Upper lobe of left lung (tissue), 6 donors: Measurements from ENCODE around the gene PDE8A. TPM values are rescaled to one million over a fixed set of nuclear protein-coding genes. Genes with fewer than 3 reads are reported as not detected.

Source experiments
- ATAC-seq, 2 donors: fragments of 200-7000 bp; cut with Tn5 transposase; one replicate each; pipeline ENCODE4 v1.9.1; 2022; ENCODE audit warnings: mild to moderate bottlenecking in 2 of 2, moderate library complexity in 2 of 2; ENCODE audit not compliant: low FRiP score in 2 of 2
- DNase-seq, 2 donors: peaks; one replicate each; pipeline ENCODE4 v3.0.0-alpha.2; 2019 to 2020
- H3K27ac ChIP-seq, 4 donors: fragments of 200-600 bp; sonication (generic); one replicate each; pipeline ENCODE4 v1.5.1; 2016 to 2019
- H3K27me3 ChIP-seq, 4 donors: fragments of 200-600 bp; sonication (generic); one replicate each; pipeline ENCODE4 v1.5.1; 2017 to 2019
- H3K36me3 ChIP-seq, 4 donors: fragments of 200-600 bp; sonication (generic); one replicate each; pipeline ENCODE4 v1.5.1; 2016 to 2019
- H3K4me1 ChIP-seq, 4 donors: fragments of 200-600 bp; sonication (generic); one replicate each; pipeline ENCODE4 v1.5.1; 2018 to 2019
- H3K4me3 ChIP-seq, 4 donors: fragments of 200-600 bp; sonication (generic); one replicate each; pipeline ENCODE4 v1.5.1; 2017 to 2019; ENCODE audit warnings: mild to moderate bottlenecking in 2 of 4, moderate library complexity in 1 of 4
- H3K9me3 ChIP-seq, 4 donors: fragments of 200-600 bp; sonication (generic); one replicate each; pipeline ENCODE4 v1.5.1; 2018 to 2019
- EP300 ChIP-seq, 4 donors: sonication (generic); formaldehyde crosslinking; IDR thresholded peaks; one replicate each; pipeline ENCODE4 v1.5.1; 2017; ENCODE audit warnings: antibody characterized with exemption in 4 of 4, control low read depth in 2 of 4
- POLR2A ChIP-seq, 4 donors: fragments of 450-650 bp; IDR thresholded peaks; one replicate each; pipeline ENCODE4 v1.5.1; 2016 to 2017; ENCODE audit warnings: antibody characterized with exemption in 4 of 4, mild to moderate bottlenecking in 2 of 4
- POLR2AphosphoS5 ChIP-seq, 2 donors: sonication (generic); formaldehyde crosslinking; IDR thresholded peaks; one replicate each; pipeline ENCODE4 v1.5.1; 2017; ENCODE audit warnings: antibody characterized with exemption in 2 of 2
- WGBS, 2 donors: methylation state at CpG; one replicate each; pipeline ENCODE4 v1.1.5; 2017 to 2018; 5-methylcytosine and 5-hydroxymethylcytosine counted together
- total RNA-seq, 6 donors: library from RNA; depleted of rRNA in 4 of 6; stranded (reverse); fragments of >200 nt in 4 of 6; gene quantifications; one replicate each; pipeline versions ENCODE4 v1.1.0 to v1.2.1, GENCODE V29; 2016 to 2021
- TF ChIP-seq, protein P1 (sequence below), 6 experiments: fragments of 450-650 bp in 4 of 6; fragments of 200-600 bp in 2 of 6; sonication (generic) in 2 of 6; IDR thresholded peaks; one replicate each; pipeline ENCODE4 v1.5.1; 2016 to 2019; ENCODE audit warnings: antibody characterized with exemption in 6 of 6
- donor health status: DM: no; HTN: no; CAD: no; lungs with moderate emphysema.
- donor health status: DM: no; HTN: yes; CAD: no; lungs with severe emphysema.

The PDE8A gene
- total RNA-seq, 6 donors from 2014 or later, result 36.5 to 66.0 (median 48.4) TPM

DNA sequence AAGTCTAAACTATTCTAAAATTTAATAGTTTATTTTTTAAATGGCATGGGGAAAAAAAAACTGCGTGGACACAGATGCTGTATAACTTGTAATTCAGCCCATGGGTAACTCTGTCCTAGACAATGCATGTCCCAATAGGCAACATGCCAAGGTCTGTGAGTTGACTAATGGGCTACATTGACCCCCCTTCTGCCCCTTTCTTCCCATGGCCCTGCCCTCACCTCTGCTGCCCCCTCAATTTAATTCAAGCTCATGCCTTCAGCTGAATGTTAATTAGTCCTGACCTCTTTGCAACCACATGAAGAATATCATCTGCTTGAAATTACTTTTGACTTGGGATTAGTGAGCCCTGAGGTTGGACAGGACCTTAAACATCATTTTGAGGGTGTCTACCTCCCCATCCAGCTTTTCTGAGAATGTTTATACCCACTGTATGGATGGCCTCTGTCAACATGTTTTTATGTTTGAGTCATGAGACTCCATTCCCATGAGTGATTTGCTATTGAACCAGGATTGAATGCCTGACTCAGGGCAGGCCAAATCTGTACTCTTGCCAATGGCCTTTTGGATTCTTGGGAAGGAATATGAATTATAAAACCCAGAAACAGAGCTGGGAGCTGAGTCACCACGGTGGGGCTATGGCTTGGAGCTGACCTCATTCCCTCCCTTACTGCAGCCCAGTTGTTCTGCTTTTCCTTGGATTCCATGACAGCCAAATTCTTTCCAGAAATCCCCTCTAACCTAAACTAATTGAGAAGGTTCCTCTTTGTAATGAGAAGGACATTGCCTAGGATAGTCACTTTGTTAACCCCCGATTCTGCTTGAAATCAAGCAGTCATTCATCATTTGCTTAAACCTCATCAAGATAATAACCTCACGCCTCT lies 33.5 kb upstream of the PDE8A start:
- TF ChIP-seq POLR2AphosphoS5 (IDR thresholded peaks at IDR 0.05) (no peak), EP300 (IDR thresholded peaks at IDR 0.05) (no peak), POLR2A (IDR thresholded peaks at IDR 0.05) (no peak)
- TF ChIP-seq, protein P1, sequence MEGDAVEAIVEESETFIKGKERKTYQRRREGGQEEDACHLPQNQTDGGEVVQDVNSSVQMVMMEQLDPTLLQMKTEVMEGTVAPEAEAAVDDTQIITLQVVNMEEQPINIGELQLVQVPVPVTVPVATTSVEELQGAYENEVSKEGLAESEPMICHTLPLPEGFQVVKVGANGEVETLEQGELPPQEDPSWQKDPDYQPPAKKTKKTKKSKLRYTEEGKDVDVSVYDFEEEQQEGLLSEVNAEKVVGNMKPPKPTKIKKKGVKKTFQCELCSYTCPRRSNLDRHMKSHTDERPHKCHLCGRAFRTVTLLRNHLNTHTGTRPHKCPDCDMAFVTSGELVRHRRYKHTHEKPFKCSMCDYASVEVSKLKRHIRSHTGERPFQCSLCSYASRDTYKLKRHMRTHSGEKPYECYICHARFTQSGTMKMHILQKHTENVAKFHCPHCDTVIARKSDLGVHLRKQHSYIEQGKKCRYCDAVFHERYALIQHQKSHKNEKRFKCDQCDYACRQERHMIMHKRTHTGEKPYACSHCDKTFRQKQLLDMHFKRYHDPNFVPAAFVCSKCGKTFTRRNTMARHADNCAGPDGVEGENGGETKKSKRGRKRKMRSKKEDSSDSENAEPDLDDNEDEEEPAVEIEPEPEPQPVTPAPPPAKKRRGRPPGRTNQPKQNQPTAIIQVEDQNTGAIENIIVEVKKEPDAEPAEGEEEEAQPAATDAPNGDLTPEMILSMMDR (IDR thresholded peaks at IDR 0.05), result no peak
- DNase-seq (no peak), ATAC-seq (peak in 1 of 2 donors; percentile 90)
- H3K27me3 ChIP-seq, result no peaks in the 10 kb centered on the region
- H3K27ac ChIP-seq, result no peak overlapping the region
- H3K9me3 ChIP-seq, result no peaks in the 10 kb centered on the region
- peaks cover 0 to 4% (median 0%) of the 10 kb centered on the region in 4 donors for H3K4me1 ChIP-seq
- H3K36me3 ChIP-seq, result no peaks in the 10 kb centered on the region
- no peak overlapping the region for H3K4me3 ChIP-seq
- 77 to 78% methylated on average over 4 of the region's 4 CpGs for WGBS, 2 donors

DNA sequence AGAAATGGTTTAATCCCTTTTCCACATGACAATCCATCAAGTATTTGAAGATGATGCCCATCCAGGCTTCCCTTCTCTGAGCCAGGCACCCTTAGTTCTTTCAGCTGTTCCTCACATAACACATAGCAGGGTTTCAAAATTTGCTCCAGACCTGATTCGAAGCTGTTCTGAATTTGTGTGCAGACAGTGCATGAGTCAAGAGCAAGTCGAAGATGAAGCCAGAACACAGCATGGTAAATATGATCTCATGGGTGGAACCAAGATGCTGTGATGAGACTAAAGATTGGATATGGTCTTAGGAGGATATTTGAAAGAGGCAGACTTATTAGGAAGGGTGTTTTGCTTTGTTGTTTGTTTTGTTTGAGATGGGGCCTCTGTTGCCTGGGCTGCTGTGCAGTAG lies 32.6 kb upstream of the PDE8A start:
- Histone ChIP-seq H3K9me3 (no peaks in the 10 kb centered on the region), H3K4me1 (peaks cover 0 to 4% (median 0%) of the 10 kb centered on the region in 4 donors), H3K36me3 (no peaks in the 10 kb centered on the region), H3K4me3 (no peak overlapping the region), H3K27me3 (no peaks in the 10 kb centered on the region), H3K27ac (no peak overlapping the region)
- peak in 1 of 2 donors; percentile 80 for ATAC-seq
- TF ChIP-seq POLR2A (IDR thresholded peaks at IDR 0.05) (no peak), EP300 (IDR thresholded peaks at IDR 0.05) (no peak), POLR2AphosphoS5 (IDR thresholded peaks at IDR 0.05) (no peak)
- TF ChIP-seq, protein P1 (IDR thresholded peaks at IDR 0.05), result no peak
- 82 to 94% methylated on average over 2 of the region's 2 CpGs for WGBS, 2 donors
- DNase-seq, result no peak

DNA sequence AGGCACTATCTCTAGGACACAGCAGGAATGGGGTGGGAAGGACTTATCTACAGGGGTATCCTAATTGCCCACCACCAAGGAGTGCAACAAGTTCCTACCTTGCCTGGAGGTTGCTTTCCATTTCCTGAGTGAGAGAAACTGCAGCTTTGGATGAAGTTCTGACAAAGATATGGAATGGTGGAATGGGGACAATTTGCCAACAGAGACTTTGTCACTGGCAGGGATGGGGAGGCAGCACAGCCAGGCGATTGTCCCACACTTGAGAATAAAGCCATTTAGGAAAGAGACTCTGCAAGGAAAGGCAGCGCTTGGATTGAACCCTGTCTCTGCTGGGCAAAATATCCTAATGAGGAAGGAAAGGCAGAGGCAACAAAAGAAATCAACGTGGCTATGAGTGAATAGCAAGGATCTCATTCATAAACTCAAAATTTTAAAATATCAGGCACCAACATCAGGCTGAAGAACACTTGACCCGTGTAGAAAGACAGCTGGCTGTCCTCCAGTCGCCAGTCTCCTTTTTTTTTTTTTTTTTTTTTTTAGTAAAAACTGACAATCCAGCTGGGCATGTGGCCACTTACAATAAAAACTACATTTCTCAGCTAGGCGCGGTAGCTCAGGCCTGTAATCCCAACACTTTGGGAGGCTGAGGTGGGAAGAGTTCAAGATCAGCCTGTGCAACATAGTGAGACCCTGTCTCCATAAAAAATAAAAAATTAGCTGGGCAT lies 31.6 kb upstream of the PDE8A start:
- no peak for ATAC-seq
- no peaks in the 10 kb centered on the region for H3K9me3 ChIP-seq
- H3K27me3 ChIP-seq, result no peaks in the 10 kb centered on the region
- peaks cover 0 to 4% (median 0%) of the 10 kb centered on the region in 4 donors for H3K4me1 ChIP-seq
- H3K36me3 ChIP-seq, result no peaks in the 10 kb centered on the region
- DNase-seq, result no peak
- H3K27ac ChIP-seq, result no peak overlapping the region
- H3K4me3 ChIP-seq, result no peak overlapping the region
- TF ChIP-seq, protein P1 (IDR thresholded peaks at IDR 0.05), result no peak
- TF ChIP-seq POLR2AphosphoS5 (IDR thresholded peaks at IDR 0.05), result no peak
- TF ChIP-seq EP300 (IDR thresholded peaks at IDR 0.05), result no peak
- TF ChIP-seq POLR2A (IDR thresholded peaks at IDR 0.05), result no peak
- 56 to 57% methylated on average over 7 of the region's 7 CpGs for WGBS, 2 donors

DNA sequence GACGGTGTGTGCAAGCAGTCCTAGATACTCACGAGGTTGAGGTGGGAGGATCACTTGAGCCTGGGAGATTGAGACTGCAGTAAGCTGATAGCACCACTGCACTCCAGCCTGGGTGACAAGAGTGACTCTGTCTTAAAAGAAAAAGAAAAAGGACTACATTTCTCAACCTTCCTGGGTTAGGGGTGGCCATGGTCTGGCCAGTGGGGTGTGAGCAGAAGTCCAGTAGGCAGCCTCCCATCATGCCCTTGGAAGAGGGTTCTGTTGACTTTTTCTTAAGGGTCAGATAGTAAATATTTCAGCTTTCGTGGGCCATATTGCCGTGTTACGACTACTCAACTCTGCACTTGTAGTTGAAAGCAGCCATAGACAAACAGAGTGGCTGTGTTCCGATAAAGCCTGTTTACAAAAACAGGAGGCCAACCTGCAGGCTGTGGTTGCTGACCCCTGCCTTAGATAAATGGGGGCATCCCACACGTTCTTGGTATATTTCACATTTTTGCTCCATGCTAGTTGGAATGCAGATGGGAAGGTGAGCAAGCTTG lies 31.0 kb upstream of the PDE8A start:
- no peak overlapping the region for H3K4me3 ChIP-seq
- DNase-seq, result no peak
- H3K27ac ChIP-seq, result no peak overlapping the region
- peaks cover 0 to 7% (median 3%) of the 10 kb centered on the region in 4 donors for H3K4me1 ChIP-seq
- no peaks in the 10 kb centered on the region for H3K9me3 ChIP-seq
- 74 to 76% methylated on average over 7 of the region's 7 CpGs for WGBS, 2 donors
- no peak for ATAC-seq
- TF ChIP-seq, protein P1 (IDR thresholded peaks at IDR 0.05), result no peak
- TF ChIP-seq EP300 (IDR thresholded peaks at IDR 0.05) (no peak), POLR2AphosphoS5 (IDR thresholded peaks at IDR 0.05) (no peak), POLR2A (IDR thresholded peaks at IDR 0.05) (no peak)
- H3K36me3 ChIP-seq, result no peaks in the 10 kb centered on the region
- no peaks in the 10 kb centered on the region for H3K27me3 ChIP-seq
